HS-27A (cell line): ENCODE measurements around the gene DCAF5.
"Not testable (repeated sequence)": the region's sequence is repeated elsewhere in the genome, so short reads cannot be mapped to it uniquely, and the experiment has no call there.

Source experiments
- DNase-seq: peaks from one replicate; pipeline ENCODE4 v3.0.0-alpha.2; 2012; ENCODE audit warnings: low read depth, missing footprints

DCAF5 gene

GRCh38 chr14:69094481-69094880 is 58.4 kb downstream of the DCAF5 start:
- DNase-seq, result no peak

GRCh38 chr14:69093631-69094421 is 59.1 kb downstream of the DCAF5 start:
- no peak for DNase-seq

- DNase-seq, result no peak
Observed at GRCh38 chr14:69092840-69093422, 60.0 kb downstream of the DCAF5 start.

GRCh38 chr14:69091695-69092094 is 61.2 kb downstream of the DCAF5 start:
- no peak for DNase-seq

- no peak for DNase-seq
Observed at GRCh38 chr14:69091006-69091405, 61.9 kb downstream of the DCAF5 start.

GRCh38 chr14:69090187-69090789 is 62.6 kb downstream of the DCAF5 start:
- no peak for DNase-seq

GRCh38 chr14:69089046-69089445 is 63.9 kb downstream of the DCAF5 start:
- DNase-seq, result no peak

- no peak for DNase-seq
Observed at GRCh38 chr14:69088586-69088985, 64.3 kb downstream of the DCAF5 start.

GRCh38 chr14:69087061-69087461 is 65.9 kb downstream of the DCAF5 start:
- no peak for DNase-seq

- DNase-seq, result no peak
Observed at GRCh38 chr14:69086537-69086936, 66.4 kb downstream of the DCAF5 start.

- DNase-seq, result no peak
Observed at GRCh38 chr14:69084023-69084422, 68.9 kb downstream of the DCAF5 start.

- no peak for DNase-seq
Observed at GRCh38 chr14:69083181-69083580, 69.7 kb downstream of the DCAF5 start.

- DNase-seq, result no peak
Observed at GRCh38 chr14:69081271-69081670, 71.6 kb downstream of the DCAF5 start.

- DNase-seq, result no peak
Observed at GRCh38 chr14:69079747-69080146, 73.2 kb downstream of the DCAF5 start.

- peak; percentile 87 for DNase-seq
Observed at GRCh38 chr14:69079188-69079742, 73.7 kb downstream of the DCAF5 start.

GRCh38 chr14:69077841-69078240 is 75.1 kb downstream of the DCAF5 start:
- peak; percentile 73 for DNase-seq

- not testable (repeated sequence) for DNase-seq
Observed at GRCh38 chr14:69077185-69077584, 75.7 kb downstream of the DCAF5 start.

GRCh38 chr14:69076341-69076740 is 76.6 kb downstream of the DCAF5 start:
- no peak for DNase-seq

GRCh38 chr14:69073915-69074314 is 79.0 kb downstream of the DCAF5 start:
- no peak for DNase-seq

- DNase-seq, result no peak
Observed at GRCh38 chr14:69073429-69073828, 79.5 kb downstream of the DCAF5 start.

- DNase-seq, result no peak
Observed at GRCh38 chr14:69072584-69072983, 80.3 kb downstream of the DCAF5 start.

- no peak for DNase-seq
Observed at GRCh38 chr14:69068744-69069421, 84.0 kb downstream of the DCAF5 start.
